ENCODE data around the gene PDZRN4.

- TF ChIP-seq SUZ12 (IDR thresholded peaks at IDR 0.05) (no peak), BHLHE40 (IDR thresholded peaks at IDR 0.05; ENCODE audit: borderline replicate concordance) (no peak), ELF4 (IDR thresholded peaks at IDR 0.05) (no peak), TARDBP (IDR thresholded peaks at IDR 0.05) (no peak), FOXK2 (IDR thresholded peaks at IDR 0.05) (no peak), FOXA1 (IDR thresholded peaks at IDR 0.05) (no peak), SP1 (IDR thresholded peaks at IDR 0.05) (no peak), ZNF384 (IDR thresholded peaks at IDR 0.05) (no peak), FOXM1 (IDR thresholded peaks at IDR 0.05; ENCODE audit: borderline replicate concordance) (no peak)
Measured at GRCh38 chr12:41221491-41221890, 33.4 kb downstream of the PDZRN4 start.

Measured in HEK293T (cell line).